Parathyroid adenoma (tissue), 2 donors: ENCODE results near the gene CTU1.
A peak's percentile ranks its signal among the peaks of the same experiment; 100 is the strongest.

Experiments
- H2AFZ ChIP-seq: fragments of 300-600 bp; sonication (generic); one replicate; pipeline ENCODE4 v1.7.0; 2017; ENCODE audit warnings: antibody characterized with exemption, mild to moderate bottlenecking
- H3K27ac ChIP-seq: fragments of 300-600 bp; sonication (generic); one replicate; pipeline ENCODE4 v1.7.0; 2017
- H3K27me3 ChIP-seq: fragments of 300-600 bp; sonication (generic); one replicate; pipeline ENCODE4 v1.7.0; 2017; ENCODE audit warnings: low read length; ENCODE audit not compliant: control insufficient read depth, insufficient read depth
- H3K36me3 ChIP-seq: fragments of 300-600 bp; sonication (generic); one replicate; pipeline ENCODE4 v1.7.0; 2017; ENCODE audit warnings: low read length; ENCODE audit not compliant: control insufficient read depth, insufficient read depth
- H3K4me1 ChIP-seq: fragments of 300-600 bp; sonication (generic); one replicate; pipeline ENCODE4 v1.7.0; 2017; ENCODE audit warnings: control low read depth
- H3K4me2 ChIP-seq: fragments of 300-600 bp; sonication (generic); one replicate; pipeline ENCODE4 v1.7.0; 2017; ENCODE audit warnings: low read length
- H3K4me3 ChIP-seq: fragments of 300-600 bp; sonication (generic); one replicate; pipeline ENCODE4 v1.7.0; 2017; ENCODE audit warnings: low read depth, low read length
- H3K79me2 ChIP-seq: fragments of 300-600 bp; sonication (generic); one replicate; pipeline ENCODE4 v1.7.0; 2017; ENCODE audit warnings: control low read depth
- H3K9ac ChIP-seq: fragments of 300-600 bp; sonication (generic); one replicate; pipeline ENCODE4 v1.7.0; 2017; ENCODE audit warnings: mild to moderate bottlenecking
- H3K9me3 ChIP-seq: fragments of 300-600 bp; sonication (generic); one replicate; pipeline ENCODE4 v1.7.0; 2017; ENCODE audit warnings: low read length; ENCODE audit not compliant: control insufficient read depth
- CTCF ChIP-seq: fragments of 300-600 bp; sonication (generic); IDR thresholded peaks from one replicate; pipeline ENCODE4 v1.7.0; 2017; ENCODE audit warnings: antibody characterized with exemption, mild to moderate bottlenecking
- donor health status: primary hyperparathyroidism.

Gene CTU1

GRCh38 chr19:51127032-51127431 lies 18.8 kb upstream of the CTU1 start:
- Histone ChIP-seq H3K9ac (no peak overlapping the region), H2AFZ (peak overlapping the region; percentile 63), H3K4me3 (no peak overlapping the region), H3K79me2 (peaks cover 11% of the 10 kb centered on the region), H3K9me3 (no peaks in the 10 kb centered on the region), H3K27me3 (no peaks in the 10 kb centered on the region), H3K27ac (peak overlapping the region; percentile 94), H3K36me3 (no peaks in the 10 kb centered on the region), H3K4me2 (no peak overlapping the region), H3K4me1 (peaks cover 67% of the 10 kb centered on the region)
- no peak for TF ChIP-seq CTCF

- Histone ChIP-seq H3K27ac (peak overlapping the region; percentile 94), H3K4me2 (peak overlapping the region; percentile 22), H3K79me2 (peaks cover 11% of the 10 kb centered on the region), H3K4me3 (no peak overlapping the region), H3K36me3 (no peaks in the 10 kb centered on the region), H3K9me3 (no peaks in the 10 kb centered on the region), H3K4me1 (peaks cover 59% of the 10 kb centered on the region), H3K9ac (peak overlapping the region; percentile 21), H2AFZ (peak overlapping the region; percentile 94), H3K27me3 (no peaks in the 10 kb centered on the region)
- no peak for TF ChIP-seq CTCF
Measured at GRCh38 chr19:51125421-51126075, 17.3 kb upstream of the CTU1 start.

GRCh38 chr19:51124729-51125128 lies 16.5 kb upstream of the CTU1 start, which contains the start of gene SIGLEC9:
SIGLEC9 (plus strand) TSS chr19:51124906; CDS start chr19:51124975, 69 bp downstream.
- peak within 1 kb of the TSS; percentile 94 for H3K27ac ChIP-seq
- no peaks in the 10 kb centered on the region for H3K27me3 ChIP-seq
- H2AFZ ChIP-seq: peak within 1 kb of the TSS; percentile 94
- TF ChIP-seq CTCF: no peak
- H3K79me2 ChIP-seq: peaks cover 11% of the 10 kb centered on the region
- peak within 1 kb of the TSS; percentile 22 for H3K4me2 ChIP-seq
- no peak within 1 kb of the TSS for H3K4me3 ChIP-seq
- peak within 1 kb of the TSS; percentile 21 for H3K9ac ChIP-seq
- H3K36me3 ChIP-seq: no peaks in the 10 kb centered on the region
- H3K9me3 ChIP-seq: no peaks in the 10 kb centered on the region
- H3K4me1 ChIP-seq: peaks cover 53% of the 10 kb centered on the region

- Histone ChIP-seq H3K27ac (peak overlapping the region; percentile 94), H2AFZ (peak overlapping the region; percentile 94)
Measured at GRCh38 chr19:51124216-51124615, 16.0 kb upstream of the CTU1 start.

More at GRCh38 chr19:51124216-51124615, 16.0 kb upstream of the CTU1 start:
- H3K9ac ChIP-seq: no peak overlapping the region
- H3K79me2 ChIP-seq: peaks cover 11% of the 10 kb centered on the region
- no peaks in the 10 kb centered on the region for H3K27me3 ChIP-seq
- H3K36me3 ChIP-seq: no peaks in the 10 kb centered on the region
- H3K4me2 ChIP-seq: no peak overlapping the region
- H3K4me1 ChIP-seq: peaks cover 50% of the 10 kb centered on the region
- TF ChIP-seq CTCF: no peak
- H3K9me3 ChIP-seq: no peaks in the 10 kb centered on the region
- no peak overlapping the region for H3K4me3 ChIP-seq
